Bronchial epithelial cell (primary cell): ENCODE results near the gene GRM1. TPM values are rescaled to one million over a fixed set of nuclear protein-coding genes. Genes with fewer than 3 reads are reported as not detected.
A peak's percentile ranks its signal among the peaks of the same experiment; 100 is the strongest.

Source experiments
- DNase-seq: peaks from one replicate; pipeline ENCODE4 v3.0.0-alpha.2; 2010; ENCODE audit warnings: low read depth
- FAIRE-seq: peaks from 2 replicates; lab custom pipeline; 2011; peaks lifted over from hg19 to GRCh38; lab: Jason Lieb, UNC
- H3K27me3 ChIP-seq: 2 replicates; pipeline ENCODE4 v1.5.1; 2011; ENCODE audit warnings: low read length; ENCODE audit not compliant: control insufficient read depth, insufficient read depth
- H3K36me3 ChIP-seq: 2 replicates; pipeline ENCODE4 v1.5.1; 2011; ENCODE audit warnings: low read length; ENCODE audit not compliant: control insufficient read depth, insufficient read depth
- H3K4me3 ChIP-seq: 2 replicates; pipeline ENCODE4 v1.5.1; 2011; ENCODE audit warnings: mild to moderate bottlenecking, low read depth, low read length, control low read depth
- CTCF ChIP-seq: IDR thresholded peaks from 2 replicates; pipeline ENCODE4 v1.5.1; 2011; ENCODE audit warnings: mild to moderate bottlenecking, moderate library complexity, low read length, control low read depth, inconsistent platforms; ENCODE audit not compliant: insufficient read depth, severe bottlenecking
- total RNA-seq: library from RNA; depleted of rRNA; stranded (reverse); fragments of >200 nt; gene quantifications from 2 replicates; pipeline ENCODE4 v1.2.1, GENCODE V29; 2014

The GRM1 gene
- total RNA-seq, 1 donor from 2014 or later = not detected

DNA sequence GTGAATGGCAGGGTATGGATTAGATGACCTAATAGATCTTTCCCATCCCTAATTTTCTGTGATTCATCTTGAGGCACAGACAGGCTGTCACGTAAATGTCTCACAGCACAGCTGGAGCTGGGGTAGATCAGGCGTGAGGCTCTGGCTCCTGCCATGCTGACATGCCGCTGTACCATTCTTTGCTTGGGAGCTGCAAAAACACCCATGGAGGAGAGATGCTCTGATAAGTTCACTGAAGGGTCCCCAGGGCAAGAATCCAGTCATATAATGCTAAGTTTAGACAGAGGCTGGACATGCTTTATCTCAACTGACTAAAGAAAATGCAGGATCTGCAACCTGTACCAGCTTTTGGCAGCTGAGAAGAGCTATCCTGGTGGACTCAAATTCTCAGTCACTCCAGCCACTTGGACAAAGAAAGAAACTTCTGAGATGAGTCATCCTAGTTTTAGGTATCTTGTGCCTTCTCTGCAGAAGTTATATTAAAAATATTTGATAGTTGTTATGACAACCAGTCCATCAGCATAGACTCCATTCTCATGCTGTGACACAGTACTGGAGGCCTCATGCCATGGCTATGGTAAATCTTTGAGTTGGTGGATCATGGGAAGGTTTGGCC lies 329.7 kb downstream of the GRM1 start:
- FAIRE-seq (no peak), DNase-seq (peak; percentile 53)
- Histone ChIP-seq H3K4me3 (no peak overlapping the region), H3K36me3 (no peaks in the 10 kb centered on the region), H3K27me3 (no peaks in the 10 kb centered on the region)
- TF ChIP-seq CTCF = no peak

GRCh38 chr6:146359131-146359530 lies 330.3 kb downstream of the GRM1 start:
- no peak for TF ChIP-seq CTCF
- H3K27me3 ChIP-seq = no peaks in the 10 kb centered on the region
- DNase-seq (no peak), FAIRE-seq (no peak)
- no peak overlapping the region for H3K4me3 ChIP-seq
- no peaks in the 10 kb centered on the region for H3K36me3 ChIP-seq

GRCh38 chr6:146361128-146361924 lies 332.5 kb downstream of the GRM1 start:
- Histone ChIP-seq H3K4me3 (no peak overlapping the region), H3K27me3 (no peaks in the 10 kb centered on the region), H3K36me3 (no peaks in the 10 kb centered on the region)
- no peak for TF ChIP-seq CTCF
- DNase-seq (peak; percentile 54), FAIRE-seq (no peak)

DNA sequence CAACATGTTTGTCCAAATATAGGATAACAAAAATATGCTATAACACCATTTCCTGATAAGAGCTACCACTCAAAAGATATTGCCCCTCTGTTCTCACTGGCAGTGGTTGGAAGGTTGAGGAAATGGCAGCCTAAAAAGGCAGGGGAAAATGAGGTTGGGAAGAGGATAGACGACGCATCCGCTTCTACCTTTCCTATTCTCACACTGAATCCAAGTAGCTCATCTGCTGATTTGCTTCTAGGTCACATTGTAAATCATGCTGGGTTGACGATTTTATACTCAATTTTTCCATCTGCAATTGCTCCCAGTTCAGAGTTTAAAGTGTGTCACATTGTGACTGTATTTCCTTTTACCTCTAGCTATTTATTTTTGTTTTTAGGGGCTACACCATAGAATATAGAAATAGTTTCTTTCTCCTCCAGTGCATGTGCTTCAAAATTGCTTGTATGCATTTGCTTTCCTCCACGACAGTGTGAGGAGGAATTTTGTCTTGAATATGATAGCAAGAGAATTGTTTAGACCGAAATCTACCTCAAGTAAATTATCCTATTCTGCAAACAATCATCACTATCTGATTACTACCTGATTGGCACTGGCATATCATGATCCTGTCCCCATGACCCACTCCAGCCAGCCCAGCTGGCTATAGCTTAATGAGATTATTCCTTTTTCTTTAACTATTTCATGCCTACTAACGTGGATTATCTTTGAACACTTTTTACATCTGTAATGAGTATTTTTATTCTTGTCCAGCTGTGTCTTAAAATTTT lies 335.2 kb downstream of the GRM1 start:
- Histone ChIP-seq H3K4me3 (no peak overlapping the region), H3K36me3 (no peaks in the 10 kb centered on the region), H3K27me3 (no peaks in the 10 kb centered on the region)
- DNase-seq (no peak), FAIRE-seq (no peak)
- TF ChIP-seq CTCF = no peak

GRCh38 chr6:146364816-146365594 lies 336.1 kb downstream of the GRM1 start:
- FAIRE-seq (no peak), DNase-seq (peak; percentile 47)
- Histone ChIP-seq H3K27me3 (no peaks in the 10 kb centered on the region), H3K4me3 (no peak overlapping the region), H3K36me3 (no peaks in the 10 kb centered on the region)
- TF ChIP-seq CTCF = no peak
